GM10847 (cell line): Measurements from ENCODE around the gene LDHB.

Source experiments
- POLR2A ChIP-seq: IDR thresholded peaks from 2 replicates; pipeline ENCODE4 v1.6.1; 2011; ENCODE audit not compliant: insufficient read length; ENCODE audit errors: extremely low read depth

The LDHB gene

DNA sequence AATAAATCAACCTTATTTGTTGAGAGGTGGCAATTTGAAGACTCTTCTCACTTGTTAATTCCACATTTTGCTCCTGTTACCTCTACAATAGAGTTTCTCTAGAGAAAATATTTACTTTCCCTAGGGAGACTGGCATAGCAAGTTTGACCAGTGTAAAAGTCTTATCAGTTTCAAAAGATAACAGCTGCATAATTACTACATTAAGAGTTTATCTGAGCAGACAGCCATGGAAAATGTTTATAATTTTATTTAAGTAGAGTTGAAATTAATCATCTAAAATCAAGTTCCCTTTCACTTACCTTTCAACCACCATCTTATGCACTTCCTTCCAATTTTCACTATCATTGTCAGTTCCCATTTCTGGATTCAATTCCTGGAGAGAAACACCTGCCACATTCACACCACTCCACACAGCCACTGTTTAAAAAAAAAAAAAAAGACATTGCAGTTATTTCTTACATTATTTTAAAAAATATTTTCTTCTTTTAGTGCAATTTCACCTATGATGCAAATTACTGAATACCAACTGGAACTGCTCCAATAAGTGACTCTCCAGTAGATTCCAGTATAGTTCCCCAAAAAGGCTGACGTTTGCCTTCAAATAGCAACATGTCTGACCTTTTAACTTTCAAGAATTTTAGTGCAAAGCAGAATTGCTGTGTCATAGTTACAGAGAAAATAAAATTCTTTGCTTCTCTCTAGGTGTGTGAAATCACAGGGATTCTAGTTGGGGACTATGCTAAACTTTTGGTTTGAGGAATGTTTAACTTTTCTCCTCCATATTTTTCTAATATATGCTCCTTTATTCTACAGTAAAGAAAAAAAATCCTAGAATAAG lies 19.4 kb downstream of the LDHB start:
- no peak for TF ChIP-seq POLR2A

DNA sequence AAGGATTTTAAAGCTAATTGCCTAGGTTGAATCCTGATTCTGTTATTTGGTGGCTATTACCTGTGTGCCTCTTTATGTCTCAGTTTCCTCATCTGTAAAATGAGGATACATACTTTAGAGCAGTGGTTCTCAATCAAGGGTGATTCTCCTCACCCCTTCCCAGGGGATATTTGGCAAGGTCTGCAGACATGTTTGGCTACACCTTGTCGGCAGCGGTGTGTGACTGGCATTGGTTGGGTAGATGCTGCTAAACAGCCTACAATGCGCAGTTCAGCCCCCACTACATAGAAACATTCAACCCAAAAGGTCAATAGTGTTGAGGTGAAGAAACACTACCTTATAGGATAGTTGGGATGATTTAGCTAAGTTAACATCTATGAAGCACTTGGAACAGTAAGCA lies 23.4 kb downstream of the LDHB start:
- TF ChIP-seq POLR2A = no peak

DNA sequence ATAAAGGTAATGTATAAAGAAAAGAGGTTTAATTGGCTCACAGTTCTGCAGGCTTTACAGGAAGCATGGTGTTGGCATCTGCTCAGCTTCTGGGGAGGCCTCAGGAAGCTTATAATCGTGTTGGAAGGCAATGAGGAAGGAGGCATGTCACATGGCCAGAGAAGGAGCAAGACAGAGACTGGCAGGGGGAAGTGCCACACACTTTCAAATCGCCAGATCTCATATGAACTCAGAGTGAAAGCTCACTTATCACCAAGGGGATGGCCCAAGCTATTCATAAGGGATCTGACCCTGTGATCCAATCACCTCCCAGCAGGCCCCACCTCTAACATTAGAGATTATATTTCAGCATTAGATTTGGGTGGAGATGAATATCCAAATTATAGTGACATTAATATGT lies 26.3 kb downstream of the LDHB start:
- no peak for TF ChIP-seq POLR2A

DNA sequence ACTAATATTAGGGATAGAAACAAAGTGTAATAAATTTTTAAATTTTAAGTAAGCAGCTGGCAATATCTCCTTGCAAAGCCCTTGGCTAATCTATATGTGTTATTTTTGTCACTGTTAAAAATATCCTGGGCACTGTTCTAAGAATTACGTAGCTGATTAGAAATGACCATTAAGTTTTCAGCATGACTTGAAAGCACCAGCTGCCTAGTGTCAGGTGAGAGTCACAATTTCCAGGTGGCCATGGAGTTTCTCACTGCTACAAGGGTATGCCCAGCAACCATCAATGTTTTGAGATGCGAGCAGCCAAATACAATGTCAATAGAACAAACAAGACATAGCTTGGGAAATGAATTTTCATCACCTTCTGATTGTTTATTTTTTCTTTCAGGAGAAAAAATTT lies 29.7 kb downstream of the LDHB start:
- TF ChIP-seq POLR2A = no peak

DNA sequence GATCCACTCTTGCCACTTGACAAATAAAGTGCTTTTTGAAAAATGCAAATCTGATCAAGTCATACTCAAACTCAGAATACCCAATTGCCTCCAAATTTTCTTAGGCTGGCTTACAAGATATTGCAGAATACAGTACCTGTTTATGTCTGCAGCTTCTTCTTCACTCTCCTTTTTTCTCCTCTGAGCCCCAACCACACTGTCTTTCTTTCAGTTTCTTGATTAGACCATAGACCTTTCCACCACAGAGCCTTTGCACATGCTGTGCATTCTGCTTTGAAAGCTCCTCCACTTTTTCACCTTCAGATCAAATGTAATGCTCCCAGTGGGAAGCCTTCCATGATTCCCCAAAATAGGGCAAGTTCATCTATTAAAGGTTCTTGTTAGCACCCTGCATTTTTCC lies 39.1 kb downstream of the LDHB start:
- no peak for TF ChIP-seq POLR2A

DNA sequence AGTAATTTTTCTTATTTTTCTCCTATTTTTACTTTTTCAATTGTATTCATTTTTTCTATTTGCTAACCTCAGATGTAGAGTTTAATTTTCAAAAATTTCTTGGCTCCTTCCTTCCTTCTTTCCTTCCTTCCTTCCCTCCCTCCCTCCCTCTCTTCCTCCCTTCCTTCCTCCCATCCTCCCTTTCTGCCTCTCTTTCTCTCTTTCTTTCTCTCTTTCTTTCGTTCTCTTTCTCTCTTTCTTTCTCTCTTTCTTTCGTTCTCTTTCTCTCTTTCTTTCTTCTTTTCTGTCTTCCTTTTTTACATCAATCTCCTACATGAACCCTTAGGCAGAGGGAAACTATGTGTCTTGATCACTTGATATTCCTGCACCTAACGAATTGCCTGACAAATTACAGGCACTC lies 40.6 kb downstream of the LDHB start:
- no peak for TF ChIP-seq POLR2A

DNA sequence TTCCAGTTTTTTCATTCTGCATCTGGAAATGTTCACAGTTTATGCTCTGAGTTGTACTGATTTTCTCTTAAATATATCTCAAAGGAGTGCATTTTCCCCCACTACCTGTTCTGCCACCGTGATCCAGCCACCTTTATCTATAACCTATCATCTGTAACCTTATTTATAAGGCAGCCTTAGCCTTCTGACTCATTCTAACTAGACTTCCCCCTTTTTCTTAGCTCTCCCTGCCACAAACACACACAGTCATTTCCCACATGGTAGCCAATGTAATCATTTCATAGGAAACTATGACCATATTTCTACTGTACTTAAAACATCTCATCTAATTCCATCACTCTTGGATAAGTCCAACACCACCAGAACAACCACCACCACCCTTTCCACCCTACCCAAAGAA lies 42.2 kb downstream of the LDHB start:
- no peak for TF ChIP-seq POLR2A

DNA sequence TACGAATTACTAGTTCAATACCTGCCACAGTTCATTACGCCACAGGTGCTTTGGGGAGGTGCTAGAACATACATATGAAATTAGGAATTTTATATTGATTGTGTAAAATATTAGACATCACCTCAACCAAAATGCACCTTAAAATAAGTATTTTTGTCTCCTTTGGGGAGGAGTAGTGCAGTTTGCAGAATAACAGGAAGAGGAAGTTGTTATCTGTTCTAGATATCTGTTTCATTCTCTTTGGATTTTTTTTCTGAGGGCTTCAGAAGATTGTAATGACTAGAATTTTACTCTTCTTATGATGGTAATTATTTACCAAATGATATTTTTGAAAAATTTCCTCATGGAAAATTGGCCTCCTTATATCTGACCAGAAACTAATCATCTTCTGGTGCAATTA lies 43.1 kb downstream of the LDHB start:
- TF ChIP-seq POLR2A = no peak

DNA sequence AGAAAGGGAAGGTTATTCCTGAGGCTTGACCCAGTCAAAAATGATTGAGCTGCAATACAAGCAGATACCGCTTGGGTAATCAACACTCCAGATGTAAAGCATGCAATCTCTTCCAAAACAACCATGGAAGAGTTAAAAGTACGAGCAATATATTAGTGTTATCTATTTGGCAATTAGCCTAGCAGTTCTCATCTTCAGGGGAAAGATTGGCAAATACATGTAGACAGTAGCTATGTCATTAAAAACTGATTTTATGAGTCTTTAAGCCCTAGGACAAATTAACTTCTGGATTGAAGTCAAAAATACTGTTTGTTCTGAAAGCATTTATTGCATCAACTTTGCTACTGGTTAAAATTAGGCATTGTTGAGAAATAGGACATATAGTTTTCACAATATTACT lies 43.7 kb downstream of the LDHB start:
- TF ChIP-seq POLR2A = no peak

DNA sequence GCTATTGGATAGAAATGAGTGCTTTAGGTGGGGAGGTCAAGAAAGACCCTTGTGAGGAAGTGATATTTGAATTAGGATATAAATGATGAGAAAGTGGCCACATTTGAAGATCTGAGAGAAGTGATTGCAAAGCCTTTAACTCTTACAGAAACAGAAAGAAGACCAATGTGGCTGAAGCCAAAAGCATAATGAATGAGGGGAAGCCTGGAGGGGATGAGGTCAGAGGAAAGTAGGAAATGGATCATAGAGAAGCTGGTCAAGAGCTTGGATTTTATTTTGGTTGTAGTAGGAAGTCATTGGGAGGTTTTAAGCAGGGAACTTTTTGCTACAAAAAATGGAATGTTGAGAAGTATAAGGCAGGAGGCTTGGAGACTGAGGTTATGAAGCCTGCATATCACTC lies 49.4 kb downstream of the LDHB start:
- TF ChIP-seq POLR2A = no peak

DNA sequence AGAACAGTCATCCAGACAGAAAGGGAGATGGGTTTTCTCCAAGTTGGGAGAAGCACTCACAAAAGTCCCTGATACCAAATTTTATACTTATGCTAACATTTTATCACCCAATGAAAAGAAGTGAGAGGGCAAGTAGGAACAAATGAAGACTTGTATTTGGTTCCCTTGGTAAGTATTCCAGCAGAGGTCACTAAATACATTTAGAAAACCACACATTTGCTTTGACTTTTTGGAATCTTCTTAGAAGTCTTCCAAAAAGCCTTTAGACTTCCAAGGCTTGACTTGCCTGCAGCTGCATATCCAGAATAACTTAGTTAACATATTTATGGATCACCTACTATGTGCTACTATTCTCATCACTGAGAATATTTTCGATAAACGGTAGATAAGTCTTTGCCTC lies 49.9 kb downstream of the LDHB start:
- no peak for TF ChIP-seq POLR2A

DNA sequence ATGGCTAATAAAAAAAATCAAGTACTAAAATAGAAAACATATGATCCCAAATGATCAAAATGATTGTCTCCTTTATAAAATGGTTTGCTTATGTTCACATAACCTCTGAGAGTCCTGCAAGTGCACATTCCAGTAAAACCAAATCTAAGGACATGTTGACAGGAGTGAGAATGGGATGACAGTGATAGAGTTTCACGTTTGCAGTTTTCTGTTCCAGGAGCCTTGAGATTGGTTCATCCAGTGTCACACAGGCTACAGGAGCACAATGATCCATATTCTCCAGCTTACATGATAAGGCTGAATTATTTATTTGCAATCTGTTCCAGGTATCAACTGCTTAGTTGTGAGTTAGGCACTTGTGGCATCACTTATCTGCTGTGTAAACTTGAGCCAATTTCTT lies 51.5 kb downstream of the LDHB start:
- TF ChIP-seq POLR2A = no peak

DNA sequence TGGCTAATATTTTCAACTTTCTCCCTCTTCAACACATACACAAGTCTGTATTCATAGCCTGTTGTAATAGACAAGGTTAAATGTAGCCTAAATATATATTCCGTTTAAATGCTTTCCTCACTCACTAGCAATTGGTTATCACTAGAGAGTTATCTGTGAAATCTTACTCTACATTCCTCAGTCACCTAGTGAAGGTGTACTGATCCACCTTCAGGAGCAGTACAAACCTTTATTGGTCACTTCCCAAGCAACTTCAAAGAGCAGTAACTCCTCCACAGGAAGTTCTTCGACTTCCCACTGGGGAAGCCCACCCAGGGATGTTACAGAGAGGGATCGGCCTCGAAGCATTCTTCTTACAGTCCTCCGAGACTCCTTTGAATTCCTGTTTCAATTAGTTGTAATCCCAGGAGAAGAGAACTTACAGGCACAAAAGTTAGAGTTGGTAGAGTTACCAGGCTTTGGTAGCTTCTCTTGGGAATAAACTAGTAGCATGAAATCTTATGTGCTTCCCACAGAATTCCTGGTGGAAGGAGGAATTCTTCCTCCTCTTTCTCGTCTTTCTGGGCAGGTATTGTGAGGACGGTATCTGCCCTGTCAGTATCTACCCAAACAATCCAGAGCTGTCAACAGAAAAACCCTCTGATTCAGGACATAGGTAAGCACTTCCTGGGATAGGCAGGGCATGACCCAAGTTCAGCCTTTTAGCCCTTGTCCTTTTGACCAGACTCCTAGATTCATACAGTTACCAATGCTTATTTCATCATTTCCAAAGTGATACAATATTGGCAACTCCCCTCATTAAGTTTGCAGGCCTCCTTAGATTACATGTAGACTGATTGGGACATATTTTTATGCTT lies 53.2 kb downstream of the LDHB start, which contains the start of gene GYS2:
TSS of gene GYS2 (minus strand) at position 603 of the 857 bp plus-strand sequence. CDS start at position 348, 255 bp downstream.
- TF ChIP-seq POLR2A = no peak

DNA sequence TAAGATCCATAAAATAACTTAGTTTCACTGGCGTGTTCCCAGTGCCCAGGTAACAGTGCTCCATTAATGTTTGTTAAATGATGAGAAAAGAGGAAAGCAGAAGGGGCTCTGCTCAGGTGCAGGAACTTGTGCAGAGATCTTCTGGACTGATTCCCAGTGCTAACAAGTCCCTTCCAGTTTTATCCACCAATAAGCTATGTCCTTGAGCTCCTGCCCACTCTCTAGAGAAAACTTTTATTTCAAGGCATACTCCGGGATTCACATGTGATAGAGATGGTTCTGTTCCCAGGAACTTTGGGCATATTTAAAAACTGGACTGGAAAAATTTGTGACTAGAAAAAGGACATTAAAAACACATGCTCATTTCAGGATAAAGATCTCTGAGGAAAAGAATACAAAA lies 54.9 kb downstream of the LDHB start:
- TF ChIP-seq POLR2A = no peak

DNA sequence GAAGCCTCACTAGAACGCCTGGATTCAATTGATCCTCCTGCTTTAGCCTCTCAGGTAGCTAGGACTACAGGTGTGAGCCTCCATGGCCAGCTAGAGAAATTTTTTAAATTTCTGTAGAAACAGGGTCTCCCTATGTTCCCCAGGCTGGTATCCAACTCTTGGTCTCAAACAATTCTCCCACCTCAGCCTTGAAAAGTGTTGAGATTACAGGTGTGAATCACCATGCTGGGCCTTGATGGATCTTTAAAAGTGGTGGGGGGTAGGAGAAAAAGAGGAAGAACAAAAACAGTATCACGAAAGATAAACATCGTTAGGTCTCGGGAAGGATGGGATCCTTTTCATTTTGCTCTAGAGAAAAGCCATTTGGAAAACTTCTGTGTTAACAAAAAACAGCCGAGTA lies 57.4 kb downstream of the LDHB start:
- TF ChIP-seq POLR2A = no peak
